Panc1 (cell line): ENCODE results near the gene ATPAF2.

Experiments
- CTCF ChIP-seq: fragments of 450-650 bp; IDR thresholded peaks from 2 replicates; pipeline ENCODE4 v1.5.1; 2017; ENCODE audit warnings: mild to moderate bottlenecking
- POLR2AphosphoS5 ChIP-seq: IDR thresholded peaks from 2 replicates; pipeline ENCODE4 v1.6.1; 2012; ENCODE audit warnings: mild to moderate bottlenecking, low read depth, low read length, moderate library complexity
- SIN3A ChIP-seq: IDR thresholded peaks from 2 replicates; pipeline ENCODE4 v1.6.1; 2012; ENCODE audit warnings: low read depth, mild to moderate bottlenecking, low read length, moderate library complexity, borderline replicate concordance; ENCODE audit not compliant: insufficient read depth
- TCF7L2 ChIP-seq: IDR thresholded peaks from 2 replicates; pipeline ENCODE4 v1.6.1; 2011; ENCODE audit warnings: mild to moderate bottlenecking, low read depth, low read length, inconsistent platforms

DNA sequence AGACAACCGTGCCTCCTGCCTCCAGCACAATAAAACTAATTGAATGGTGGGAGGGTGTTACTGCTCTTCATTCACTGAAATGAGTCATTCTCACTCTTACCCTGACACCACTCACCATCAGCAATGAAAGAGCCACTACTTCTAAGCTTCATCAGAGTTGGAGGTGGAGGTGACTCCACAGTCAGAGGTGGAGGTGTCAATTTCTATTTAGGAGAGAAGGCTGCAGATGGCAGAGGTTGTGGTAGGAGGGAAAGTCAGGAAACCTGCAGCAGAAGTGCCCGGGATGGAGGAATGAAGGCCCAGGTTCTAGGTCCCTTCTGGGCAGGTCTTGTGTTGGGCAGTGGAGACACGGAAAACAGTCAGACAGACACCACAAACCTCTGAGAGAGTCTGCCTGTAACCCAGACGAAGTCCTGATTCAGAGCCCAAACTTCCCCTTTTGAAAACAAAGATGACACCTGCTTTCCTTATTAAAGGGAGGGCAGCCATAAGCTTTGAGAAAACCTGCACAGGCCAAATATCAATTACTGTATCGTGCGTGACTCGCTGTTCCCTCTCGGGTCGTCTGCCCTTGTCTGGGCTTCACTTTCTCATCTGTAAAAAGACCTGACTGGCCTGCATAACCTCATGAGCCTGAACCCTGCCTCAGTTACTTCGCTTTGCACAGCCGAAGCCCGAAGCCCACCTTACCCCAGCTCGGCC, 668 bp downstream of the ATPAF2 start:
- no peak for TF ChIP-seq CTCF
- TF ChIP-seq POLR2AphosphoS5: no peak
- no peak for TF ChIP-seq TCF7L2
- no peak for TF ChIP-seq SIN3A
